ENCODE measurements around the gene LHX3.

LHX3 gene

DNA sequence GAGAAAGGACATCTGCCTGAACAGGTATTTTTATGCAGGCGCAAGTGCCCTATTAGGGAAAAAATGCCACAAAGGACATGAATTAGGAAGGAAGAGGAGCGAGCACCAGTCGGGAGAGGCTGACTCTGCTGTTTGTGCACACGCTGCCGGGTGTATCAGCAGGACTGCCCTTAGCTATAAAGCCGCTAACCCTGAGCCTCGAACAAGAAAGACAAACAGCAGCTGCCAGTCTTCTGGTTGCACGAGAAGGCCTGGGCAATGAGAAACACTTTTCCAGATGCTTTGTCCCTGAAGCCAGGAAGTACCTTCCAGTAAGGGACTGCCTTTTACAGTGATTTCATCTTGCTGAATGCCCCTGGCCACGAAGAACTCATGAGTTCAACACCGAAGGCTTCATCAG is 28.0 kb upstream of the LHX3 start:
- Histone ChIP-seq H3K9ac (ENCODE audit: low read depth, low read length) (no peak overlapping the region), H3K36me3 (ENCODE audit: insufficient read depth, low read length) (peaks cover 26% of the 10 kb centered on the region), H3K27me3 (ENCODE audit: insufficient read depth, low read length) (no peaks in the 10 kb centered on the region), H3K4me3 (ENCODE audit: low read length) (no peak overlapping the region), H3K9me3 (ENCODE audit: insufficient read depth, low read depth, low read length) (no peaks in the 10 kb centered on the region), H3K4me1 (ENCODE audit: insufficient read depth, low read length) (no peaks in the 10 kb centered on the region; the same call in 1 of the 2 replicates), H3K27ac (ENCODE audit: low read depth, low read length) (no peak overlapping the region)
- 93% methylated on average over 10 of the region's 10 CpGs for whole genome bisulfite sequencing

DNA sequence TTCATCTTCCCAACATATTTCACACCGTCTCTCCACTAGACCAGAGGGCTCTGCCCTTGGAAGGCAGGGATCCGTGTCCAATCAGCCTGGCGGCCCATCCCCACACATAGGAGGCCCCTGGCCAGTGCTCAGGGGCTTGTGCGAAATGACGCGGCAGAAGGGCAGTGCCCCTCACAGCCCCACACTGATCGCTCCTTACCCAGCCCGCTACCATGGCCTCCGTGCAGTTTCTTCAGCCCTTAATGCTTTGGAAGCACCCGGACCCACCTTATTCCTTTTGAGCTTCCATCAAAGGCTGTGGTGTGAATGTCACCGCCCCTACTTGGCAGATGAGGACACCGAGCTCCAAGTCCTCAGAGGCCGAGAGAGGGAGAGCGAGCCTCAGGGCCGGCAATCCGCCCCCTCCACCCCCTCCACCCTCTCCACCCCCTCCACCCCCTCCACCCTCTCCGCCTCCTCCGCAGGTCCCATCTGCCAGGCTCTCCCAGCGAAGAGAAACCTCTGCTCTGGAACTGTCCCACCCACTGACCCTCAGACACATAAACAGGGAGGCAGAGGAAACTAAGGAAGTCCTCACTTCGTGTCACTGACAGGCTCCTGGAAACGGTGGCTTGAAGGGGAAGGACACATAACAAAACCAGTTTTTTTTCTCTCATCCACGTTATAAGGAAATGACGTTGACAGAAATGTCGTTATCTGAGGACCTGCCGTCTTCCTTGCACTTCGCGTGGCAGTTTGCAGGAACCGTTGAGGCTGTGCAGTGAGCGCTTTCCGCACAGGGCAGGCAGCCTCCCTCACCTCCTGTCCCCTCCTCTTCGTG is 26.8 kb upstream of the LHX3 start:
- 92% methylated on average over 27 of the region's 31 CpGs for WGBS
- H3K4me3 ChIP-seq (ENCODE audit: low read length): no peak overlapping the region
- H3K9ac ChIP-seq (ENCODE audit: low read depth, low read length): no peak overlapping the region

DNA sequence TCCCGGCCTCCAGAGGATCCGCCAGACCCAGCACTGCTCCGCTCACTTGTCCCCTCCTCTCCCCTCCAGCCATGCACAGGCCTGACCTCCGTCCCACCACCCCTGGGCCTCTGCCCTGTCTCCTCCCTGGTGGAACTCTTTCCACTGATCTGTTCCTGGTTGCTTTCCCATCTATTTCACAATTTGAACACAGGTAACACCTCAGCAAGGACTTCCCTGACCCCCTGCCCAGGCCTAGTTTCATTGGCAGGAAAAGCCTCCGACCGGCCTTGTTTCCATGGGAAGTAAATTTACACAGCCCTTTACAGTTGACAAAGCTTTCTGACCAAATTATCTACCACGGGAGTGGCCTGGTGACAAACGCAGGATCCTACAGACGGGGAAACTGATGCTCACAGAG is 25.8 kb upstream of the LHX3 start:
- no peak overlapping the region for H3K27ac ChIP-seq (ENCODE audit: low read depth, low read length)
- no peak overlapping the region for H3K4me3 ChIP-seq (ENCODE audit: low read length)
- H3K27me3 ChIP-seq (ENCODE audit: insufficient read depth, low read length): no peaks in the 10 kb centered on the region
- no peak overlapping the region for H3K9ac ChIP-seq (ENCODE audit: low read depth, low read length)
- peaks cover 15% of the 10 kb centered on the region for H3K36me3 ChIP-seq (ENCODE audit: insufficient read depth, low read length)
- H3K9me3 ChIP-seq (ENCODE audit: insufficient read depth, low read depth, low read length): no peaks in the 10 kb centered on the region
- H3K4me1 ChIP-seq (ENCODE audit: insufficient read depth, low read length): no peaks in the 10 kb centered on the region; the same call in 1 of the 2 replicates
- 96% methylated on average over 9 of the region's 9 CpGs for WGBS

More for the DNA sequence above, 26.8 kb upstream of the LHX3 start:
- Histone ChIP-seq H3K36me3 (ENCODE audit: insufficient read depth, low read length) (peaks cover 24% of the 10 kb centered on the region), H3K27ac (ENCODE audit: low read depth, low read length) (no peak overlapping the region), H3K27me3 (ENCODE audit: insufficient read depth, low read length) (no peaks in the 10 kb centered on the region), H3K9me3 (ENCODE audit: insufficient read depth, low read depth, low read length) (no peaks in the 10 kb centered on the region), H3K4me1 (ENCODE audit: insufficient read depth, low read length) (no peaks in the 10 kb centered on the region; the same call in 1 of the 2 replicates)

DNA sequence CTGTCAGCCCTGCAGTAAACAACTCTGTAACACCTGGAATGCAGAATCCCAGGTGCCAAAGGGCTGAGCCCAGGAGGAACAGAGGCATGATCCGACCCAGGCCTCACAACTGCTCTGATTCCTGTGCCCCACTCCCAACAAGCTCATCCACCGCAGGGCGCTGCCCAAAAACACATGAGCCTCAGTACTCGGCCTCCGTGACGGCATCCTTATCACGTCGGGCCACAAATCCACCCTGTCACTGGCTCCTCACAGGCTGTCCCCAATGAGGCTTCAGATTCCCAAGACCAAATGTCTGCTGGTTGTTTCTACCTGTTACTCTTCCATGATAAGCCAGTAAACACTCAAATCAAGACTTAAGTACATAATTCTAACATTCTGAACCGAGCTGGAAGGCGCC is 25.4 kb upstream of the LHX3 start:
- H3K36me3 ChIP-seq (ENCODE audit: insufficient read depth, low read length): peaks cover 13% of the 10 kb centered on the region
- H3K27ac ChIP-seq (ENCODE audit: low read depth, low read length): no peak overlapping the region

GRCh38 chr9:136229096-136230065 is 24.5 kb upstream of the LHX3 start:
- no peaks in the 10 kb centered on the region for H3K27me3 ChIP-seq (ENCODE audit: insufficient read depth, low read length)
- H3K9me3 ChIP-seq (ENCODE audit: insufficient read depth, low read depth, low read length): no peaks in the 10 kb centered on the region
- H3K4me1 ChIP-seq (ENCODE audit: insufficient read depth, low read length): no peaks in the 10 kb centered on the region; the same call in 1 of the 2 replicates
- 93% methylated on average over 33 of the region's 33 CpGs for WGBS
- H3K9ac ChIP-seq (ENCODE audit: low read depth, low read length): no peak overlapping the region
- H3K36me3 ChIP-seq (ENCODE audit: insufficient read depth, low read length): peaks cover 18% of the 10 kb centered on the region
- no peak overlapping the region for H3K27ac ChIP-seq (ENCODE audit: low read depth, low read length)
- no peak overlapping the region for H3K4me3 ChIP-seq (ENCODE audit: low read length)

More for the DNA sequence above, 25.4 kb upstream of the LHX3 start:
- Histone ChIP-seq H3K27me3 (ENCODE audit: insufficient read depth, low read length) (no peaks in the 10 kb centered on the region), H3K4me1 (ENCODE audit: insufficient read depth, low read length) (no peaks in the 10 kb centered on the region; the same call in 1 of the 2 replicates), H3K4me3 (ENCODE audit: low read length) (no peak overlapping the region), H3K9me3 (ENCODE audit: insufficient read depth, low read depth, low read length) (no peaks in the 10 kb centered on the region), H3K9ac (ENCODE audit: low read depth, low read length) (no peak overlapping the region)
- WGBS: 90% methylated on average over 10 of the region's 10 CpGs

DNA sequence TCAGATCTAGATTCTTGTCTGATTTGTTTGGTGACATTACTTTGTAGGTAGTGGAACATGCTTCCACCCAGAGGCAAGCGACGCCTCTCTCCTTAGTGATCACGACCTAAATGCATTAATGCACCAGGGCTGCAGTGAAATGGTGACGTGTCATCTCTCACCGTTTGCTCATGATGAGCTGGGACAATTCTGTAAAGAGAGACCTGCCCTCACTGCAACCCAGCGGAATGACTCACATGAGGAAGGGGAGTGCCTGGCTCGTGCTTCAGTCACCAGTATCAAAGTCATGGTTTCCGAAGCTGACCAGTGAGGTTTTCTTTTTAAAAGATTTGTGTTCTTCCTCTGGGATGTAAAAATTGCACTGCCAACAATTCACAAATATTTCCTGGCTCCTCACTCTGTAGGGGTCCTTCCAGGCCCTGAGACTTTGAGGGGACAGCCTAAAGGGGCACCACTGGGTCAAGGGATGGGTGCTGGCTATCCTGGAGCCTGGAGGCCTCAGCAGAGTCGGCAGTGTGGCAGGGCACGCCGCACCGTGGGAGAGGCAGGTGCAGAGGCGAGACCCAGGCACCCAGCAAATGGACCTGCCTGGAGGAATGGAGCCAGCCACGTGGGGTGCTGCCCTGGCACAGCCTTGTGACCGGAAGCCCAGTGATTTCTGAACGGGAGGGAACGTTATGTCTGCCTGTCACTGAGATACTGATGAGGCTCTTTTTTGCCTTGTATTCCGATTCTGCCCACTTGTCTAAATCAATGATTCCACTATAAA is 23.4 kb upstream of the LHX3 start:
- Histone ChIP-seq H3K9ac (ENCODE audit: low read depth, low read length) (no peak overlapping the region), H3K4me1 (ENCODE audit: insufficient read depth, low read length) (no peaks in the 10 kb centered on the region; the same call in 1 of the 2 replicates), H3K27me3 (ENCODE audit: insufficient read depth, low read length) (no peaks in the 10 kb centered on the region), H3K27ac (ENCODE audit: low read depth, low read length) (no peak overlapping the region), H3K36me3 (ENCODE audit: insufficient read depth, low read length) (peaks cover 27% of the 10 kb centered on the region), H3K9me3 (ENCODE audit: insufficient read depth, low read depth, low read length) (no peaks in the 10 kb centered on the region), H3K4me3 (ENCODE audit: low read length) (no peak overlapping the region)
- WGBS: 89% methylated on average over 18 of the region's 18 CpGs

- peaks cover 32% of the 10 kb centered on the region for H3K36me3 ChIP-seq (ENCODE audit: insufficient read depth, low read length)
- no peak overlapping the region for H3K4me3 ChIP-seq (ENCODE audit: low read length)
- no peak overlapping the region for H3K9ac ChIP-seq (ENCODE audit: low read depth, low read length)
- no peak overlapping the region; the same call in 1 of the 2 replicates for H3K27ac ChIP-seq (ENCODE audit: low read depth, low read length)
- no peaks in the 10 kb centered on the region; the same call in 1 of the 2 replicates for H3K4me1 ChIP-seq (ENCODE audit: insufficient read depth, low read length)
- 94% methylated on average over 30 of the region's 30 CpGs for WGBS
- no peaks in the 10 kb centered on the region for H3K27me3 ChIP-seq (ENCODE audit: insufficient read depth, low read length)
- no peaks in the 10 kb centered on the region for H3K9me3 ChIP-seq (ENCODE audit: insufficient read depth, low read depth, low read length)
Observed at GRCh38 chr9:136226680-136227407, 21.9 kb upstream of the LHX3 start.

DNA sequence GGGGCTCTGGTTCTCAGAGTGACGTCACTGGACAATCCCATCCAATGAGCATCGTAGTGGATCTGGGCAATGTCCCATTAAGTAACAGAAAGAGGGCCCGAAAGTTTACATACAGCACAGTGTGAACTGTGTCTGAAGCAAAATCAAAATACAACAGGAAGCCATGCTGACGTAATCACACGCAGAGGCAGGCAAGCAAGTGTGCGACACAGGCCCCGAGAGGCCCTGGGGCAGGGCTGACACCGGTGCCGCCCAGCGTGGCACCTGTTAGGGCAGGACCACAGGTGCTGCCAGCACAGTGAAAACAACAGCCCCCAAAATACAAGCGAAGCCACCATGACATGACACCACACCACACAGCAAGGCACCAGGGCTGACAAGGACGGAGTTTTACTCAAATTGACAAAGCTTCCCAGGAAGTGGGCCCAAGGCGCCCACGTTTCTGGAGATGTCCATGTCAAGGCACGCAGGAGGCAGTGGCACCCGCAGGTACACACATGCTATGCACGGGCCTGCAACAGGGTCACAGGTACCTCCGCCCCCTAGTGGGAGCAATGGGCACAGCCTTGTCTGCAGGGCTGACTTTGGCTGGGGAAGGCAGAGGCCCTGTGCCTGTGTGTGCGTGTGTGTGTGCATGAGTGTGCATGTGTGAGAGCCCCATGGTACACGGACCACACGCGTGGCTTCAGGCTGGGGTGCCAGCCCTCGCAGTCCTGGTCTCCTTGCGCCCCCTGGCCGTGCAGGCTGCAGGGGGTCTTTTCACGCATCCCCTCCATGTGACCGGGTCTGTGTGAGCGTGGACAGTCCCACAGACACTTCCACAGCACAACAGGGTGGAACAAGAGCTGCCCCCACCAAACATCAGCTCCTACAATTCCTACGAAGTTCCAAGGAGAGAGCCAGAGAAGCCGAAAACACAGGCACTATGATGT is 21.1 kb upstream of the LHX3 start:
- Histone ChIP-seq H3K27me3 (ENCODE audit: insufficient read depth, low read length) (no peaks in the 10 kb centered on the region), H3K27ac (ENCODE audit: low read depth, low read length) (no peak overlapping the region), H3K9ac (ENCODE audit: low read depth, low read length) (no peak overlapping the region), H3K4me1 (ENCODE audit: insufficient read depth, low read length) (no peaks in the 10 kb centered on the region; the same call in 1 of the 2 replicates), H3K9me3 (ENCODE audit: insufficient read depth, low read depth, low read length) (no peaks in the 10 kb centered on the region), H3K4me3 (ENCODE audit: low read length) (no peak overlapping the region), H3K36me3 (ENCODE audit: insufficient read depth, low read length) (peaks cover 32% of the 10 kb centered on the region)
- WGBS: 82% methylated on average over 30 of the region's 30 CpGs

DNA sequence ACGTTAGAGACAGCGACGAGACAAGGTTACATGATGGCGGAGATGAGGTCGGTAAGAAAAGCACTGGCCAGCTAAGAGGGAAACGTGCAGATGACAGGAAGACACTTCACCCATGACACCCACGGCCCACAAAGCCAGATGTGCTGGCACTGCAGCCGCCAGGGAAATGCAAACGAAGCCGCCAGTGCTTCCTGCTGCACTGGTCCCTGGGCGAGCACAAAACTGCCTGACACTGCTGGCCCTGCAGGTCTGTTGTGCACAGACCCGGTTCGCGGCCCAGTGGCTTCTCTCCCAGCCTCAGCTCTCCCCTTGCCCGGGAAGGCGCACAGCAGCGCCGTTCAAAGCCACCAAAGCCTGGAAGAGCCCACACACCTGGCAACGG is 20.4 kb upstream of the LHX3 start:
- WGBS: 94% methylated on average over 19 of the region's 19 CpGs
- H3K36me3 ChIP-seq (ENCODE audit: insufficient read depth, low read length): peaks cover 32% of the 10 kb centered on the region
- no peak overlapping the region for H3K27ac ChIP-seq (ENCODE audit: low read depth, low read length)
- H3K4me1 ChIP-seq (ENCODE audit: insufficient read depth, low read length): no peaks in the 10 kb centered on the region; the same call in 1 of the 2 replicates
- no peak overlapping the region for H3K4me3 ChIP-seq (ENCODE audit: low read length)
- H3K27me3 ChIP-seq (ENCODE audit: insufficient read depth, low read length): no peaks in the 10 kb centered on the region
- H3K9me3 ChIP-seq (ENCODE audit: insufficient read depth, low read depth, low read length): no peaks in the 10 kb centered on the region
- H3K9ac ChIP-seq (ENCODE audit: low read depth, low read length): no peak overlapping the region

Measured in HUES64 (cell line).